DMS114 treated with DMSO at 0.1 percent for 48 hours (cell line): ENCODE results near the gene ADAM19.
A peak's percentile ranks its signal among the peaks of the same experiment; 100 is the strongest.

ENCODE experiments used
- DNase-seq: peaks from one replicate; lab custom pipeline; 2025; ENCODE audit not compliant: unreplicated experiment; lab: John Stamatoyannopoulos, UW

The ADAM19 gene

DNA sequence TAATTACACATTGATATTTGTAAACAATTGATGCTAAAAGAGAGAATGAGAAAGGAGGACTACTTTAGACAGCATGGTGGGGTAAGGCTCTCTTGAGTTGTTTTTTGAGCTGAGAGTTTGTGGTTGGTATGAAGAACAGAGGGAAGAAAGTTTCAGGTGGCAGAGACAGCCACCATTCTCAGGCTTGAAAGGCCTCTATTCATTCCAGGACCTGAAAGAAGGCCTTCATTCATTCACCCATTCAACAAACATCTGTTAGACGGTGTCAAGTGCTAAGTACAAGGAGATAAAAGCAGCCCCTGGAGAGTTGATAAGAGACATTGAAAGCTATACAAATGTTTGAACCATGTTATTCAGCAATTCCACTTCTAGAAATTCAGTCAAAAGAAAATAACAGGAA lies 21.7 kb upstream of the ADAM19 start:
- DNase-seq, result no peak

DNA sequence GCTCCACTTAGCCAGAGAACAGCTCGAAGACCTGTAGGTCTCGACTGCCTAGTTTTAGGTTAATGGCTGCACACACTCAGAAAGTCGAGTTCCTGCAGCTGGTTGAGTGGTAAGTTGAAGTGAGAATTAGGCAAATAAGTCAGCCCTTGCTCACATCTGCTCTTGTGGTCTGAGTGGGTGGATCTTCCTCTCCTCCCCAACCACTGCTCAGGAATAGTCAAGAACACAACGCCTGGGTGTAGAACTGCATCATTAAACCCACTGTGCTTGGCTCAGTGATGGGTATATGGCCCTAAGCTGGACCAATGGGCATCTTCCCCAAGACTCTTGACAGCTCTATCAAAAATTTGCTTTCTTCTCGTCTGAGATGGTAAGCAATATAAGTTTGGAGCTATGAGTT lies 20.9 kb upstream of the ADAM19 start:
- DNase-seq, result no peak

GRCh38 chr5:157594675-157595459 lies 19.3 kb upstream of the ADAM19 start:
- no peak for DNase-seq

DNA sequence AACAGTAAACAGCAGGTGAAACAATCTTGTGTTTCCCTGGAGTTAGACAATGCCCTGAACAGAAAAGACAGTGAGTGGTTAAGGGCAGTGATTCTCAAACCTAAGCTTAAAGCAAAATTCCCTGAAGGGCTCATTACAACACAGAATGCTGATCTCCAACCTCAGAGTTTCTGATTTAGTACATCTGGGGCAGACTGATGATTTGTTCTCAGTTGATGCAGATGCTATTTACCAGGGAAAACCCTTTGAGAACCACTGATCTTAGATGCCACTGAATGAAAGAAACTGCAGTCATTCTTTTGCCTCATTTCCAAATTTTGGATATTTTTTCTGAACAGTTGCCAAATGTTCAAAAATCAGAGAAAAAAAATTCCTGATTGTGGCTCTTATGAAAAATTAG lies 18.7 kb upstream of the ADAM19 start:
- DNase-seq, result no peak

DNA sequence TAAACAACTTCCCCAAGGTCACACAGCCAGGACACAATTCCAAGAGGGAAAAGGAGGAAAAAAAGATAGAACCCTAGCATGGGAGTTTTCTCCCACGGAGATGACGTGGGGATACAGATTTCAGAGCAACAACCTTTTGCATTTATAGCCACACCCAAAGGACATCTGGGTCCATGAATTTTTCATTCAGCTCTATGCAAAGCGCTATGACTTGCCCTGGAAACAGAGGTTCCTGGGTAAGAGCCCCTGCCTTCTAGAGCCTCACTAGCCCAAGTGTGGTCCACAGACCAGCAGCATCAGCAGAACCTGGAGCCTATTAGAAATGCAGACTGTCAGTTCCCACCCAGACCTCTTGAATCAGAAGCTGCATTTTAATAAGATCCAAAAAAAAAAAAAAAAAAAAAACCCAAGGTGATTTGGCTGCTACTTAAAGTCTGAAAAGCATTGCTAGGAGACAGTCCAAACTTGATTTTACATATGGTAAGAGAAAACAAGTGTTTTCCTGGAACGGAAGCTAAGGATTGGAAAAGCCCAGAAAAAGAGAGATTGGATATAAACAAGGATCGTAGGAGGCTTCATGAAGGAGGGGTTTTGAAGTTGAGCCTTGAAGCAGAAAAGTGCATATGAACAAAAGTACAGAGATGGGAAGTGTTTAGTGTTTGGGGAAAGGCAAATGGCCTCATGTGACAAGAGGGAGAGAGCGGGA lies 17.6 kb upstream of the ADAM19 start:
- no peak for DNase-seq

GRCh38 chr5:157592594-157592993 lies 17.0 kb upstream of the ADAM19 start:
- no peak for DNase-seq

GRCh38 chr5:157590478-157590877 lies 14.9 kb upstream of the ADAM19 start:
- DNase-seq, result no peak

GRCh38 chr5:157584628-157585027 lies 9.1 kb upstream of the ADAM19 start:
- no peak for DNase-seq

DNA sequence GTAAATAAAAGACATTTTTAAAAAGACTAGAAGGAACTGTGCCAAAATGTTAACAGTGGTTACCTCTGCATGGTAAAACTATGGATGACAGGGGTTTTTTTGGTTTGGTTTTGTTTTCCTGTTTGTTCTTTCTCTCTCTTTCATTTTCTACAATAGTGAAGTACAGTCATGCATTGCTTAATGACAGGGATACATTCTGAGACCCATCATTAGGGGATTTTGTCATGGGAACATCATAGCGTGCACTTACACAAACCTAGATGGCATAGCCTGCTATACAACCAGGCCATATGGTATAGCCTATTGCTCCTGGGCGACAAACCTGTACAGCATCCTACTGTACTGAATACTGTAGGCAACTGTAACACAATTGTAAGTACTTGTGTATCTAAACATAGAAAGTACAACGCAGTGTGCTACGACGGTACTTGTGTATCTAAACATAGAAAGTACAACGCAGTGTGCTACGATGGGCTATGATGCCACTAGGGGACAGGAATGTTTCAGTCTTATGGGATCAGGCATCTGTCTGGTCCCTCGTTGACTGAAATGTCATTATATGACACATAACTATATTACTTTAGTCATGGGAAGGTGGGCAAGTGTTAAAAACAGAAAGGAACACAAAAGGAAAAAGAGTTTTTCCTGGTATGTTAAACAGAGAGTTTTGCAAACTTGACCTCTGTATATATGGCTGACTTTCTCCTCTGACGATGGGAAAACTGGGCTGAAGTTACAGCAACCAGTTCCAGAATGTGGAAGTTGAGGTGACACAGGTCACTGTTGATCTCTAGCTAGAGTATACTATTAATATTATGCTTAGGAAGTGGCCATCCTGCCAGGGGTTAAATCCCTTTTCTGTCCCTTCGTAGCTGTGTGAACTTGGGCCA lies 7.4 kb upstream of the ADAM19 start:
- no peak for DNase-seq

- DNase-seq, result no peak
Observed at GRCh38 chr5:157581901-157582300, 6.3 kb upstream of the ADAM19 start.

GRCh38 chr5:157578079-157578780 lies 2.7 kb upstream of the ADAM19 start:
- no peak for DNase-seq

GRCh38 chr5:157576678-157577077 lies 1.1 kb upstream of the ADAM19 start:
- DNase-seq, result no peak

GRCh38 chr5:157574456-157575380 lies 857 bp downstream of the ADAM19 start:
- peak; percentile 23 for DNase-seq

DNA sequence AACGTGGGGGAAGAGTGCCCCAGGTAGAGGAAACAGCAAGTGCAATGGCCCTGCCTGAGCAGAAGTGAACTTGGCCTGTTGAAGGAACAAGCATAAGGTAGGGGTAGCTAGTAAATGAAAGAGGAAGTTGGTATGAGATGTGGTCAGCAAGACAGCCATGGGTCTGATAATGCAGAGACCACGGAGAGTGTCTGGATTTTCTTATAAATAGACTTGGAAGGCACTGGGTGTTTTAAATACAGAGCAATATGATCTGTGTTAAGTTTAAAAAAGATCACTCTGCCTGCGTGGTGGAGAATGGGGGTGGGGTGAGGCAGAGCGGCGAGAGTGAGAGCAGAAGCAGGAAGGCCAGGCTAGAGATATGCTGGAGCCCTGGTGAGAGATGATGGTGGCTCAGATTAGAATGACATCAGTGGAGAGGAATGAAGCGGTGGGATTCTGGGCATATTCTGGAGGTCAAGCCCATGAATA lies 4.2 kb downstream of the ADAM19 start:
- DNase-seq, result no peak

GRCh38 chr5:157570531-157571200 lies 4.9 kb downstream of the ADAM19 start:
- DNase-seq, result no peak

- DNase-seq, result no peak
Observed at GRCh38 chr5:157568720-157569119, 6.9 kb downstream of the ADAM19 start.

DNA sequence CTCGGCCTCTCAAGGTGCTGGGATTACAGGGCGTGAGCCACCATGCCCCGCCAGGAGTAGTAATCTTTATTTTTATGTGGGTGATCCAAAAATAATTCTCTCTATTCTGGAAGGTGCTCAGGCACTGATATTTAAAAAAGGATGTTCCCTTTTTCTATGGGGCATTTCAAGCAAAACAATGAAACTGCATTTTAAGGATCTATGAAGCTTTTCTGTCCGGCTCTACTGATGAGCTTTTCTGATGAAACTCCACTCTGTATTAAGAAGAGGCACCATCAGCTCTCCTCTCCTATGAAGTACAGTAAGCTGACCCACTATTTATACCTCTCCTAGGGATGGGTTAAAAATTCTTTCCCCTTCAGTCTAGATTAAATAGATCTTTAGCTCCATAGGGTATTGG lies 7.4 kb downstream of the ADAM19 start:
- DNase-seq, result no peak

DNA sequence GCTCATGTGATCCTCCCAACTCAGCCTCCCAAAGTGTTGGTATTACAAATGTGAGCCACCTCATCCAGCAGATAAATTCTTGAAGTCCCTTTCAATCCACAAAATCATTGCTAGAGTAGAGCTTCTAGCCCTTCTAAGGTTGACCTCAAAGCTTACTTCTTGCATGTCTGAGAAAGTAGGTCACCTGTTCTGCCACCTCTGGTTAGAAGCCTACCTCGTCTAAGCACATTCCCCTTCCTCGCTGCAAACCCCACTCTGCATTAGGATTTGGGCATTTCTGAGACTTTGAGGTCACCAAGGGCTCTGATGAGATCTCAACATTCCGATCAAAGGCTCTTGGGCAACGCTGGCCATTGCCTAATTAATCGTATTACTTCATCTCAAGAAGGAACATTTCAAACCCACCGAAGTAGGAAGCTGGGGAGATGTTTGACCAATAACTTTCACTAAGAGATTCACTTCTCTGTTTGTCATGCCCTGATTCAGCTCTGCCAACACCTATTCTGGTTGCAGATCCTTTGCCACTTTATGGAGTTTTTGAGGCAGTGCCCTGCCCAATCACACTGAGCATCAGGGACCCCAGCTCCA lies 8.6 kb downstream of the ADAM19 start:
- DNase-seq, result no peak
